ENCODE measurements around the gene DOCK10.

DOCK10 gene

DNA sequence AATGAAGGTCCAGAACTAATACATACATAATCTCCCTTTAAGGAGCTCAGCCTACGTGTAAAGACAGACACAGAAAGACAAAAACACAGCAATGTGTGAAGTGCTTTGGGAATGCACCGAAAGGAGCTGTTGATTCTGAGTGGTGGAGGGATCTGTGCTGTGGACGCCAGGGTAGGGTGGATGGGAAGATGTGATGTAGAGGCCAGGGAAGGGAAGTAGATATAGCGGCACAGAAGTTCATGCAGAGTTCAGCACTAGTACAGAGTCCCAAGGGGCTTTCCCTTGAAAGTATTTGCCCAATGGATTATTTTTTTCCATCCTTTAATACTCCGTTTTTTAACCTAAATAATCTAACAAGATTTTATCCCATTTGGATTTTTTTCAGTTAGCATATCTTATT is 32.1 kb upstream of the DOCK10 start:
- H2BK15ac ChIP-seq (ENCODE audit: low read length): no peak overlapping the region
- H2BK12ac ChIP-seq (ENCODE audit: low read length): no peak overlapping the region
- H4K91ac ChIP-seq (ENCODE audit: low read depth, low read length, poor library complexity): no peak overlapping the region
- DNase-seq (ENCODE audit: low spot score): no peak
- H3K36me3 ChIP-seq (replicated peaks in 1 of 2; ENCODE audit: control insufficient read depth in 2 of 2, insufficient read depth in 2 of 2, low read length in 2 of 2): no peaks in the 10 kb centered on the region
- H3K18ac ChIP-seq (ENCODE audit: low read length): no peak overlapping the region
- H3K4me3 ChIP-seq (ENCODE audit: low read length in 2 of 2): no peak overlapping the region
- no peak overlapping the region for H2BK5ac ChIP-seq (ENCODE audit: low read length)
- no peak overlapping the region for H3K23ac ChIP-seq (ENCODE audit: low read depth, low read length, poor library complexity)
- H3K27me3 ChIP-seq (ENCODE audit: control insufficient read depth in 3 of 3, insufficient read depth in 3 of 3, low read depth in 1 of 3, low read length in 3 of 3): no peaks in the 10 kb centered on the region
- WGBS, 2 donors (ENCODE audit: extremely low coverage in 2 of 2, insufficient read length in 2 of 2, insufficient replicate concordance in 1 of 2): 100% methylated on average over 1 of the region's 5 CpGs; no CpG with 5 or more reads in 1 of the 2 donors
- H4K8ac ChIP-seq (ENCODE audit: low read depth, low read length): no peak overlapping the region
- no peak overlapping the region for H3K27ac ChIP-seq (replicated peaks; ENCODE audit: low read length)
- no peak overlapping the region for H3K4me2 ChIP-seq (ENCODE audit: insufficient read depth, low read length, poor library complexity, severe bottlenecking)
- no peak overlapping the region for H3K4ac ChIP-seq (ENCODE audit: low read length)
- no peak overlapping the region for H3K14ac ChIP-seq (ENCODE audit: low read length)
- no peak overlapping the region for H2BK120ac ChIP-seq (ENCODE audit: low read depth, low read length)
- no peak overlapping the region for H2AK5ac ChIP-seq (ENCODE audit: low read depth, low read length)
- no peak overlapping the region for H2AFZ ChIP-seq (ENCODE audit: low read length)
- peaks cover 0 to 5% of the 10 kb centered on the region in 2 donors for H3K4me1 ChIP-seq (ENCODE audit: control insufficient read depth in 2 of 2, insufficient read depth in 1 of 2, low read depth in 1 of 2, low read length in 2 of 2)
- H3K9ac ChIP-seq (ENCODE audit: low read depth, low read length, poor library complexity): no peak overlapping the region
- no peaks in the 10 kb centered on the region for H3K9me3 ChIP-seq (replicated peaks in 1 of 2; ENCODE audit: control insufficient read depth in 2 of 2, insufficient read depth in 1 of 2, low read depth in 1 of 2, low read length in 2 of 2)
- H3K79me1 ChIP-seq (ENCODE audit: low read depth, low read length): no peaks in the 10 kb centered on the region

DNA sequence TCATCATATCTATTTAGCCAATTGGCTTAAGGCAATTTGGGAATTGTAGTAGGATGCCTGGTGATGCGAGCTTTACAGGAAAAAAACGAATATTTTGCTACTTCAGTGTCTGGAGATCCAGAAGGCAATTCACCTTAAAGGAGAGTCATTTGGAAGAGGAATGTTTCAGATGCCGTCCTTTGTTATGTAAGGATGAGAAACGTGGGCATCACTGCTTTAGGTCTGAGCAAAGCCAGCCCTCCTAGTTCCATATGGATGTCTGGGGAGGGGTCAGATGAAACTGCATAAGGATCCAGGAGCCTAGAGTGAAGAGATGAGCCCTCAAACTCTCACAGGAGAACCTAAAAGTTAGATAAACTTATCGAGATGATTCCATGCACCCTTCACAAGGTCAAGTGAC is 30.9 kb upstream of the DOCK10 start:
- WGBS, 2 donors (ENCODE audit: extremely low coverage in 2 of 2, insufficient read length in 2 of 2, insufficient replicate concordance in 1 of 2): no CpG with 5 or more reads among the region's 5 CpGs

DNA sequence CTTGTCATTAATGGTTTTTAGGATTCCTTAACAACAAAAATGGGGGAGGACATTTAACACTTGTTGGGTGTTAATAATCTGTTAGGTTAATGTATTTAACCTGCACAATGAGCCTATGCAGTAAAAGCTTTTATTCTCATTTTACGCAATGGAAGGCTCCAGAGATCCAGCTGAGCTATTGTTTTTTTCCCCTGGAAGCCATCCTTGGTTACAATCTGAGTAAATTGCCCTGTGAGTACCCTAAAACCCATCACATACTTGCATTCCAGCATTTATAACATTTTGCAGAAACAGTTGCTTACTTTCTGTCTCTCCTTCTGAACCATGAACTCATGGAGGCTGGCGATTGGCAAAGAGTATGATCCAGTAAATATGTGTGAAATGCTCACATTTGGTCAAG is 30.2 kb upstream of the DOCK10 start:
- no peak for DNase-seq (ENCODE audit: low spot score)
- H4K91ac ChIP-seq (ENCODE audit: low read depth, low read length, poor library complexity): no peak overlapping the region
- H2AFZ ChIP-seq (ENCODE audit: low read length): no peak overlapping the region

More for the DNA sequence above, 30.9 kb upstream of the DOCK10 start:
- Histone ChIP-seq H4K8ac (ENCODE audit: low read depth, low read length) (no peak overlapping the region), H3K27me3 (ENCODE audit: control insufficient read depth in 3 of 3, insufficient read depth in 3 of 3, low read depth in 1 of 3, low read length in 3 of 3) (no peaks in the 10 kb centered on the region), H2AK5ac (ENCODE audit: low read depth, low read length) (no peak overlapping the region), H2BK15ac (ENCODE audit: low read length) (no peak overlapping the region), H3K4me3 (ENCODE audit: low read length in 2 of 2) (no peak overlapping the region), H3K4me1 (ENCODE audit: control insufficient read depth in 2 of 2, insufficient read depth in 1 of 2, low read depth in 1 of 2, low read length in 2 of 2) (peaks cover 0 to 5% of the 10 kb centered on the region in 2 donors), H2BK12ac (ENCODE audit: low read length) (no peak overlapping the region), H3K4ac (ENCODE audit: low read length) (no peak overlapping the region), H3K9ac (ENCODE audit: low read depth, low read length, poor library complexity) (no peak overlapping the region), H2AFZ (ENCODE audit: low read length) (no peak overlapping the region), H3K27ac (replicated peaks; ENCODE audit: low read length) (no peak overlapping the region), H3K79me1 (ENCODE audit: low read depth, low read length) (no peaks in the 10 kb centered on the region), H2BK120ac (ENCODE audit: low read depth, low read length) (no peak overlapping the region), H3K9me3 (replicated peaks in 1 of 2; ENCODE audit: control insufficient read depth in 2 of 2, insufficient read depth in 1 of 2, low read depth in 1 of 2, low read length in 2 of 2) (no peaks in the 10 kb centered on the region), H4K91ac (ENCODE audit: low read depth, low read length, poor library complexity) (no peak overlapping the region), H3K14ac (ENCODE audit: low read length) (no peak overlapping the region), H2BK5ac (ENCODE audit: low read length) (no peak overlapping the region), H3K4me2 (ENCODE audit: insufficient read depth, low read length, poor library complexity, severe bottlenecking) (no peak overlapping the region), H3K18ac (ENCODE audit: low read length) (no peak overlapping the region), H3K23ac (ENCODE audit: low read depth, low read length, poor library complexity) (no peak overlapping the region), H3K36me3 (replicated peaks in 1 of 2; ENCODE audit: control insufficient read depth in 2 of 2, insufficient read depth in 2 of 2, low read length in 2 of 2) (no peaks in the 10 kb centered on the region)
- no peak for DNase-seq (ENCODE audit: low spot score)

DNA sequence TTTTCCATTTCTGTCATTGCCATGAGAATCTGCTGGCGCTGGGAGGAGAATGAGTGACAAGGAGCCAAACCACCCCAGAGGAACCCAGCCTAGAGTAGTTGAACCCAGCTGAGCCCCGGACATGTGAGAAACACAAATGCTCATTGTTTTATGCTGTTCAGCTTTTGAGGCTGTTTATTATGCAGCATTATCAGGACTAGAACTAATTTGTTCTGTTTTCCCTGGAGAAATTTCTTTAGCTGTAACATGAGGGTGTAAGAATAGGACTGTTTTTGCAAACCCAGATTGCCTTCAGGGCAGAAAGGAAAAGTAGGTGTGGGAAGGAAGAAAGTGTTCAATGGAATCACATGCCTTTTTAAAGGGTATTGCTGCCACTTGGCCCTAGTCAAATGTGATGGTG is 28.5 kb upstream of the DOCK10 start:
- Histone ChIP-seq H3K4me3 (ENCODE audit: low read length in 2 of 2) (no peak overlapping the region), H4K8ac (ENCODE audit: low read depth, low read length) (no peak overlapping the region), H2BK120ac (ENCODE audit: low read depth, low read length) (no peak overlapping the region), H3K14ac (ENCODE audit: low read length) (no peak overlapping the region), H2BK15ac (ENCODE audit: low read length) (no peak overlapping the region), H3K9ac (ENCODE audit: low read depth, low read length, poor library complexity) (no peak overlapping the region), H3K27ac (replicated peaks; ENCODE audit: low read length) (no peak overlapping the region), H2BK5ac (ENCODE audit: low read length) (no peak overlapping the region), H2BK12ac (ENCODE audit: low read length) (no peak overlapping the region), H4K91ac (ENCODE audit: low read depth, low read length, poor library complexity) (no peak overlapping the region), H3K4me2 (ENCODE audit: insufficient read depth, low read length, poor library complexity, severe bottlenecking) (no peak overlapping the region), H2AK5ac (ENCODE audit: low read depth, low read length) (no peak overlapping the region), H3K23ac (ENCODE audit: low read depth, low read length, poor library complexity) (no peak overlapping the region), H2AFZ (ENCODE audit: low read length) (no peak overlapping the region), H3K4ac (ENCODE audit: low read length) (no peak overlapping the region), H3K9me3 (replicated peaks in 1 of 2; ENCODE audit: control insufficient read depth in 2 of 2, insufficient read depth in 1 of 2, low read depth in 1 of 2, low read length in 2 of 2) (peaks cover 0 to 6% of the 10 kb centered on the region in 2 donors), H3K18ac (ENCODE audit: low read length) (no peak overlapping the region), H3K27me3 (ENCODE audit: control insufficient read depth in 3 of 3, insufficient read depth in 3 of 3, low read depth in 1 of 3, low read length in 3 of 3) (no peaks in the 10 kb centered on the region), H3K79me1 (ENCODE audit: low read depth, low read length) (no peaks in the 10 kb centered on the region), H3K36me3 (replicated peaks in 1 of 2; ENCODE audit: control insufficient read depth in 2 of 2, insufficient read depth in 2 of 2, low read length in 2 of 2) (no peaks in the 10 kb centered on the region), H3K4me1 (ENCODE audit: control insufficient read depth in 2 of 2, insufficient read depth in 1 of 2, low read depth in 1 of 2, low read length in 2 of 2) (peaks cover 0 to 5% of the 10 kb centered on the region in 2 donors)
- no CpG with 5 or more reads among the region's 2 CpGs for WGBS, 2 donors (ENCODE audit: extremely low coverage in 2 of 2, insufficient read length in 2 of 2, insufficient replicate concordance in 1 of 2)
- no peak for DNase-seq (ENCODE audit: low spot score)

More for the DNA sequence above, 30.2 kb upstream of the DOCK10 start:
- no peak overlapping the region for H3K23ac ChIP-seq (ENCODE audit: low read depth, low read length, poor library complexity)
- H3K27ac ChIP-seq (replicated peaks; ENCODE audit: low read length): no peak overlapping the region
- peaks cover 0 to 5% of the 10 kb centered on the region in 2 donors for H3K4me1 ChIP-seq (ENCODE audit: control insufficient read depth in 2 of 2, insufficient read depth in 1 of 2, low read depth in 1 of 2, low read length in 2 of 2)
- H2BK12ac ChIP-seq (ENCODE audit: low read length): no peak overlapping the region
- no peak overlapping the region for H2BK15ac ChIP-seq (ENCODE audit: low read length)
- H3K4me2 ChIP-seq (ENCODE audit: insufficient read depth, low read length, poor library complexity, severe bottlenecking): no peak overlapping the region
- H3K79me1 ChIP-seq (ENCODE audit: low read depth, low read length): no peaks in the 10 kb centered on the region
- no peak overlapping the region for H3K14ac ChIP-seq (ENCODE audit: low read length)
- no peak overlapping the region for H3K4me3 ChIP-seq (ENCODE audit: low read length in 2 of 2)
- H3K9ac ChIP-seq (ENCODE audit: low read depth, low read length, poor library complexity): no peak overlapping the region
- H3K18ac ChIP-seq (ENCODE audit: low read length): no peak overlapping the region
- no peak overlapping the region for H3K4ac ChIP-seq (ENCODE audit: low read length)
- no CpG with 5 or more reads among the region's 2 CpGs for WGBS, 2 donors (ENCODE audit: extremely low coverage in 2 of 2, insufficient read length in 2 of 2, insufficient replicate concordance in 1 of 2)
- H2BK120ac ChIP-seq (ENCODE audit: low read depth, low read length): no peak overlapping the region
- no peak overlapping the region for H2BK5ac ChIP-seq (ENCODE audit: low read length)
- H3K36me3 ChIP-seq (replicated peaks in 1 of 2; ENCODE audit: control insufficient read depth in 2 of 2, insufficient read depth in 2 of 2, low read length in 2 of 2): no peaks in the 10 kb centered on the region
- H2AK5ac ChIP-seq (ENCODE audit: low read depth, low read length): no peak overlapping the region
- no peaks in the 10 kb centered on the region for H3K27me3 ChIP-seq (ENCODE audit: control insufficient read depth in 3 of 3, insufficient read depth in 3 of 3, low read depth in 1 of 3, low read length in 3 of 3)
- H4K8ac ChIP-seq (ENCODE audit: low read depth, low read length): no peak overlapping the region
- H3K9me3 ChIP-seq (replicated peaks in 1 of 2; ENCODE audit: control insufficient read depth in 2 of 2, insufficient read depth in 1 of 2, low read depth in 1 of 2, low read length in 2 of 2): peaks cover 0 to 3% of the 10 kb centered on the region in 2 donors

Data from neuronal stem cell (in vitro differentiated cells).